GM21786 (cell line): Measurements from ENCODE around the gene XDH.

ENCODE experiments used
- ATAC-seq: cut with Tn5 transposase; IDR thresholded peaks from one replicate; pipeline ENCODE4 v1.9.1; 2021; ENCODE audit not compliant: unreplicated experiment

Gene XDH

DNA sequence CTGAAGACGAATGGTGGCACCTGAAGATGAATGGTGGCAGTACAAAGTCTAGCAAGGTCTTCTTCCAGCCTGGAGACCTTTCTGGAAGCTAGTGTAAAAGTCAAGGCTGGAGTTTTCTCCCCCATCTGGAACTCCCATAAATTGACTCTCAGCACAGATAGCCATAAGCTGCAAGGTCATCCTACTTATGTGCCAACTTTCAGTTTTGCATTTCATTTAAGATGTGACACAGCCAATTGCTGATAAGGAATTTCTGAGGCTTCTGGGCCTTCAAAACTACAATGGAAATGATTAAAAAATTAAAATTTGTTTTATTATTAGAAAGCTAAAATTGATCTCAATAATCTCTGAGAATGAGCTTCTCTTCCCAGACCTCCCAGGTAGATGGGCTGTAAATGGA is 10.2 kb downstream of the XDH start:
- ATAC-seq = no peak

DNA sequence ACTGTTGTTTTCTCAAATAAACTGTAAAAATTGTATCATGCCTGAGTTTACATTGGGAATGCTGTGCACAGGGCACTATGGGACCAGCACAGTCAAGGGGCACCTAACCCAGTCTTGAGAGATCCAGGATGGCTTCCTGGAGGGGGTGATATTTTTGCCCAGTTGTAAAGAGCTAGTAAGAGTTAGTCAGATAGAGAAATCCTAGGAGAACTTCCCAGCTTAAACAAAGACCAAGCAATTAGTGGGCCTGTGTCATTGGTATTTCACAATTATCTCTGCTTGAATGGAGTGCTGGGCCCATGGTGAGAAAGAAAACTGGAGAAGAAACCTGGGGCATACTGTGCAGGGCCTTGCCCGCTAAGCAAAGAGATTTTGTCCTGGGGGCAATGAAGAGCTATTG is 12.2 kb downstream of the XDH start:
- ATAC-seq = no peak

DNA sequence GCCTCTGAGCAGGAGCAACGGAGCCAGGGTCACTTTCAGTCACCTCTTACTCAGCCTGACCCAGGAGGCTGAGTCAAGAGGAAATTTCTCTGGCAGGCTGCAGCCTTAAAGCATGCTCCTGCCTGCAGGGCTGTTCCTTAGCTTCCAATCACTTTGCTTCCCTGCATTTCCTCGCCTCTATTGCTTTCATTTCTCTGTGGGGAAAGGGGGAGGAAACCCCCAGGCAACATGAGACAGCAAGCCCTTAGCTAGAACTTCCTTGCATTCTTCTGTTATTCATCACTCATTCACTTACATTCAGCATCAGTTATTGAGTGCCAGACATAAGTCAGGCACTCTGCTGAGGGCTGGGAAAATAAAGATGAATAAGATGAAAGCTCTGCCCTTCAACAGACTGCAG is 13.0 kb downstream of the XDH start:
- ATAC-seq = no peak

DNA sequence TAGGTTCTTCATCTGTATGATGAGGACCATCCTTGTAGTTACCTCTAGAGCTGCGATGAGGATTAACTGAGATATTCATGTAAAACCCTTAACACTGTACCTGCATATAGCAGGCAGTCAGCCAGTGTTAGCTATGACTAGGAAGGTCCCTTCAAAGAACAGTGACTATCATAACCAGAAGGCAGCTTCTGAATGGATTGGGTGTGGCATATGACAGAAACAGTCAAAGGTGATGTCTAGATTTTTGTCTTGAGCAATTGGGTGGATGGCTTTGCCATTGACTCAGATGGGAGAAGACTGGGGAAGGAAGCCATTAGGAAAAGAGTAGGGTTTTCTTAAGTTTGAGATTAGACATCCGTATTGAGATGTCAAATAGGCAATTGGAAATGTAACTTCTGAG is 15.7 kb downstream of the XDH start:
- no peak for ATAC-seq

DNA sequence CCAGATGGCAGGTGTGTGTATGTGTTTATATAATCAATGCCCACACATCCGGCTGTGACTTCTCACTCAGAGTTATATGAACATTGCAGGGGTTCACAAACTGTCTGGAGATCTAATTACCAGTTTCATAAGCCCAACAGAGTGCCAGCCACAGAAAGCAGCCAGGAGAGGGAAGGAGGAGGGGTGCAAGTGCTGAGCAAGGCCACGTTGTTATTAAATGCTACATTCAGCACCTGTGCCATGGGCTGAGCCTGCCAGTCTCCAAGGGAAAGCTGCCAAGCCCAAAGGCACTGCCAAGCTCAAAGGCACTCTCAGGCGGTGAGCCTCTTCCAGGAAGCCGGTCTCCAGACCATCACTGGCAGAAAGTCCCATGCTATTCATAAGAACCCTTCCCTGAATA is 17.4 kb downstream of the XDH start:
- ATAC-seq = no peak

DNA sequence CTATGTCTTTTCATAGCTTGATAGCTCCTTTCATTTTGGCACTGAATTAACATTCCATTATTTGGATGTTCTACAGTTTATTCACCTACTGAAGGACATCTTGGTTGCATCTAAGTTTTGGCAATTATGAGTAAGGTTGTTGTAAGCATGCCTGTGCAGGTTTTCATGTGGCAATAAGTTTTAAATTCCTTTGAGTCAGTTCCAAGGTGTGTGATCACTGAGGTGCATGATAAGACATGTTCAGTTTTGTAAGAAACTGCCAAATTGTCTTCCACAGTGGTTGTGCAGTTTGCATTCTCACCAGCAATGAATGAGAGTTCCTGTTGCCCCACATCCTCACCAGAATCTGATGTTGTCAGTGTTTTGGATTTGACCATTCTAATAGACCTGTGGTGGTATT is 24.2 kb downstream of the XDH start:
- no peak for ATAC-seq

DNA sequence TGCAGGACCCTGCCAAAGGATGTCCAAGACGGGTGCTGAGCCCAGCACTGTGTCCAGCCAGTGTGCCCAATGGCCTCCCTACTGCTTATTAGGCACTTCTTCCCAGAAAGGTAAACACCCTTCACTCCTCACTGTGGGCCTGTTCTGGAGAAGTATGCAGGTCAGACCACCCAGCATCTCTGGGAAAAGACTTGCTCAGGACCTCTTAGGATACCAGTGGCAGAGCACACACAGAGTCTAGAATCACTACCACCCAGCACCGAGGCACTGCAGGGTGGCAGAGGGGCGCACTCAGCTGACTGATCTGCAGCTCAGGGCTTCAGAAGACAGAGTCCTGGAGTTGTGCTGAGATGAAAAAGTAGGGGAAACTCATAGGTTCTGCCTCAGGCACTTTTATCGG is 25.8 kb downstream of the XDH start:
- no peak for ATAC-seq

DNA sequence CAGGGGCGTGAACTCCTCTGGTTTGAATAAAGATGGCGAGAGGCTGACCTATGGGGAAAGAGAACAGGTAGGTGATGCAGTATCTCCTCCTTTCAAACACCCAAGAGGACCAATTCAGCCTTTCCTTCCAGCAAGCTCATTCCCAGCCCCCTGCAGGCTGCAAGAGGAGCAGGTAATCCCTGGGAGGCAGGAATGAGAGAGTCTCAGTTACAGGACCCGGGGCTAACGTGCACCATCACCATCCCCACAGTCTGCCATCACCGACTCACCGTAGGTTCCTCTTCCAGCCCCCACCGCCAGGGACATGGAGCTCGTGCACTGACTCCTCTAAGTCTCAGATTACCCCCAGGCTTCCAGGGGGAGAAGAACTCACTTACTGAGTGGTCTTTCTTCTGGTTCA is 26.7 kb downstream of the XDH start:
- no peak for ATAC-seq

DNA sequence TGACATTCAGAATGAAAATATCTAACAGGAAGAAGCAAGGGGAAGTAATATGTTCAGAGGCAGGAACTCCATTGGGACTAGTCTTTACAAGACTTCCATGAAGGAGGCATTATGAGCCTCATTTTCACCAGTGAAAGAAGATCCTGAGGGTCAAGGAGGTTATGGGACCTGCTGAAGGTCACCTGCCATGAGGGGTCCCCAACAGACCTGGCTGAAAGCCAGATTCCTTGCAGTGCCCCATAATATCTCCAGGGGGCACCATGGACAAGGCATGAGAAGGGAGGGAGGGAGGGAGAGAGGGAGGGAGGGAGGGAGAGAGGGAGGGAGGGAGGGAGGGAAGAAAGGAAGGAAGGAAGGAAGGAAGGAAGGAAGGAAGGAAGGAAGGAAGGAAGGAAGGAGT is 27.9 kb downstream of the XDH start:
- no peak for ATAC-seq

DNA sequence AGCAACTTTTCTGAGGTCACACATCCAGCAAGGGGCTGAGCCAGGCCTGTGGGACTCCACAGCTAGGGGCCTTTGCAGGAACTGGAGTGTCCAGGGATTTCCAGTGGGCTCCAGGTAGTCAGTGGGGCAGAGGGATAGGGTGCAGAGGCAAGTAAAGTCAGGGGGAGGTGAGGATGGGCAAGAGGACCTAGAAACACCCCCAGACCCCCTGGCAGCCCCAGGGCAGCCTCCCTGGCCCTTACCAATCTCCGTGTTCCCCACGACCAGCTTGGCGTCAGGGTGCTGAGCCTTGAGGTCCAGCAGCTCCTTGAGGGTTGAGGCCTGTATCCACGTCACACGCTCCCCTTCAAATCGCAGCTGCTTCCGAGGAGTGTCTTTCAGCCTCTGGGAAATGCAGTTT is 28.4 kb downstream of the XDH start:
- ATAC-seq = no peak

DNA sequence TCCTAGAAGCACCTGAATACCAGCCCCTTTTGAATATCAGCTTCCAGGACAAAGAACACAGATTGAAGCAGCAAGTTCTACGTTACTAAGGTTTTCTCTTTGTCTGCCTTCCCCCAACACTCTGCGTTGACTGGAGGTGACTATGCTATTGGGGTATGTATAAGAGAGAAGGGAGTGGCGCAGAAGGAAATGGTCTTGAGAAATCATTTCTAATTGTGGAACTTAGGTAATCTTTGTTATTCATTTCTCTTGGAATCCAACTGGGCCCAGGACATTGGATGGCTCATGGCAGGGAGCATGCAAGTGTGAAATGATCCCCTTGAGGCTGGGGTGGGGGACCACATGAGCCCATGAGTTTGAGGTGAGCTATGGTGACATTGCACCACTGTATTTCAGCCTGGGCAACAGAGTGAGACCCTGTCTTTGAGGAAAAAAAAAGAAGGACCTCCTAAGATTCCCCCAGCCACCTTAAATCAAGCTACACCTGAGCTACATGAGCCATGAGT is 29.7 kb downstream of the XDH start:
- no peak for ATAC-seq

DNA sequence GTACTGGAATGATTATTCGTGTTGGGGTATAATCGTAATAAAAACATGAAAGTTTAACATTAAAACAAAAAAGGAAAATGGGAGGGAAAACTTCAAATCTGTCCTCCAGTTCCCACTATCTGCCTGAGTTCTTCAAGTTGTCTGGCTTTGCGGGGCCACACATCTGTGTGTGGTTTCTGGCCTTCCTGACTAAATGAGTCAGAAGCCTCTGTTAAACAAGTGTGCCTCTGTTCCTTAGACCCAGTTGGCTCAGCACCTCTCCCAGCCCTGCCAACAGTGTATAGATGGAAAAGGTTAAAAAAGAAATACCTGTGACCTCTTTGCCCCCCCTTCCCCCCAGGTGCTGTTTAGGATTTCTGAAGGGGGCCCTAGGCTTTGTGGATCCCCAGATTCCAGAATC is 30.2 kb downstream of the XDH start:
- ATAC-seq = no peak

DNA sequence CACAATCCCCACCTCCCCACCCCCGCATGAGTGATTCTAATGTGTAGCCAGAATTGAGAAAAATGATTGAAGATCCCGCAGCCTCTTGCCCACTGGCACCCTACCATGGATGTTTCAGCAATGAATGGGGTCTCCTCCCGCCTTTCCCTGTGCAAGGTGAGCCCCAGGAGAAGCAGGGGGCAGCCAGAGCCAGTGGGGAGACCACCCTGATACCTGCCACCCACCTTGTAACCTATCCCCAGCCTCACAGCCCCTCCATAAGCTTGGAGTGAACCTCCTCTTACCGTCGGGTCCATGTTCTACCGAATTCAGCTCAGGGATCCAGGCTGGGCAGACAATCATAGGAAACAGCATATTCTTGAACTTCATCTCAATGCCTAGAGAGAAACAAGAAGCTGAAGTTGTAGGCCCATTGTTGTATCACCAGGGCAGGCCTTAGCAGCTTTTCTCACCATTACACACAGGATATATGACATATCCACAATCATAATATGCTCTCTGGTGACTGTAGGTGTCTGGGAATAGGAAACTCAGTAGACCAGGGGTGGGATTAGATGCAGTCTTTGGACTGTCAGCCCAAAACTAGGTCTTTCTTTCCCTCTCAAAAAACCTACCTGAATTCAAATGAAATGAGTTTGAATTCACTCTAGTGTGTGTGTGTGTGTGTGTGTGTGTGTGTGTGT is 30.9 kb downstream of the XDH start:
- ATAC-seq = no peak

DNA sequence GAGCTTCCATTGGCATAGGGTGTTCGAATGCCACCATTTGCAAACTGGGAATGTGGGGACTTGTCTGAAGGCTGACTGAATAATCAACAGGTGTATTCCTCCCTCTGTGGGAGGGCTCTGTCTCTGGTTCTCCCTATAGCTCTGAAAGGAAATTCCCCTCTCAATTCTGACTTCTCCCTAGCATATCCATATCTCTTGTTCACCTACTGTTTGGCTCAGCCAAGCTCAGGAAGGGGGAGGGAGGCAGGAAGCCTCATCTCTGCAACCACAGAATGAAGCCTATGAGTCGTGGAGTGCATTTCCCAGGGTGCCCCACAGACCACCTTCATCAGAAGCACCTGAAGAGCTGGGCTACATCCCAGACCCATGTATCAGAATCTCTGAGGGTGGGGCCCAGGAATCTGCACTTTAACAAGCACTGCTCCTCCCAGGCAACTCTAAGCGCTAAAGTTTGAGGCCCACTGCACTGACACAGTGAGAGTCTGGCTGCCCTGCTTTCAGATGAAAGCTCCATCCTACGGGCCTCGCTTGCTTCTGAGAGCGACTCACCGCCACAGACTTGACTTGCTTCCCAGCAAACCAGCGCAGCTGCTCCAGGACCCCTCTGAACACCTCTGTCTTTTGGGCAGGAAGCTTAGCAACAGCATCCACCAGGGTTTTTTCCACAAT is 32.0 kb downstream of the XDH start:
- no peak for ATAC-seq

DNA sequence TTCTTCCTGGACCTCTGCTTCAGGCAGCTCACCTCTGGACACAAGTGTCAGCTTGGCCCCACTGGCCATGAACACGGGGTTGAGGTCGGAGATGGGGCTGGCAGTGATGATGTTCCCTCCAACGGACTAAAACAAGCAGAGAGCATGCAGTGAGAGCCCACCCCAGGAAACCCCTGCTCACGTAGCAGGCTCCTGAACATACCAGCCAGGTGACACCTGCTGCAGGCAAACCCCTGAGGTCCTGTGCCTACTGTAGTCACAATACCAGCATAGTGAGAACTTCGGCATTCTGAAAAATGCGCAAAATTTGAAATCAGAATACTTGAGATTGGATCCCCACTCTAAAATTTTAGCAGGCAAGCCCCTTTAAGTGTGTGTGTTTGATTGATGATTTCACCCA is 32.9 kb downstream of the XDH start:
- no peak for ATAC-seq

DNA sequence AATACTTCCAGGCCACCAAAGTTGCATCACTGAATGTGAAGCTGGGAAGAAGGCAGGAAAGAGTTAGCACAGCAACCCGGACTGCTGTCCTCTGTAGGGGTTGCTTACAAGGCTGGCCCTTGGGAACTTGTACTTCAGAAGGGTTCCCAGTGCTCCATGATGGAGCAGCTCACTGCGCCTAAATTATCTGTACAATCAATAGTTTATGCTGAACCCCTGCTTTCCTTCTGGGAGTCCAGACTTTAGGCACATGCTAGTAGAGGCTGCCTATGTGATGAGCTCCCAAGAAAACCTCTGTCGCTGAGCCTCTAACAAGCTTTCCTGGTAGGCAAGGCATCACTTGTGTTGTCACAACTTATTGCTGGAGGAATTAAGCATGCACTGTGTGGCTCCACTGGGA is 34.3 kb downstream of the XDH start:
- ATAC-seq = no peak

DNA sequence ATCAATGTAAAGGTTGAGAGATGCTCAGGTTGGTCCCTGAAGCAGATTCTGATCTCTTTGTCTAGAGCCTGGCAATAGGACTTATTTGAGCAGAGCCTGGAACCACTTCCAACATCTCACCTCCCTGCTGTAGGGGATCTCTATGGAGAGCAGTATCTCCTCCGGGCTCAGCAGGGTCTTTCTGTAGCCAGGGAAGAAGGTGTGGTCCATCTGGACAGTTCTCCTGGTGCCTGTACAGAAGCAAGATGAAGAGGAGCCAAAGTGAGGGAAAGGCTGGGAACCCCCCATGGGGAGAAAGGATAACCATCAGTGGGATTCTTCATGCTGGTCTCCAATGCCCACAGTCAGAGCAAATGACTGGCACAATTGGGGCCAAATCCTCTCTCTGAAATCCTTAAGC is 34.8 kb downstream of the XDH start:
- ATAC-seq = no peak

DNA sequence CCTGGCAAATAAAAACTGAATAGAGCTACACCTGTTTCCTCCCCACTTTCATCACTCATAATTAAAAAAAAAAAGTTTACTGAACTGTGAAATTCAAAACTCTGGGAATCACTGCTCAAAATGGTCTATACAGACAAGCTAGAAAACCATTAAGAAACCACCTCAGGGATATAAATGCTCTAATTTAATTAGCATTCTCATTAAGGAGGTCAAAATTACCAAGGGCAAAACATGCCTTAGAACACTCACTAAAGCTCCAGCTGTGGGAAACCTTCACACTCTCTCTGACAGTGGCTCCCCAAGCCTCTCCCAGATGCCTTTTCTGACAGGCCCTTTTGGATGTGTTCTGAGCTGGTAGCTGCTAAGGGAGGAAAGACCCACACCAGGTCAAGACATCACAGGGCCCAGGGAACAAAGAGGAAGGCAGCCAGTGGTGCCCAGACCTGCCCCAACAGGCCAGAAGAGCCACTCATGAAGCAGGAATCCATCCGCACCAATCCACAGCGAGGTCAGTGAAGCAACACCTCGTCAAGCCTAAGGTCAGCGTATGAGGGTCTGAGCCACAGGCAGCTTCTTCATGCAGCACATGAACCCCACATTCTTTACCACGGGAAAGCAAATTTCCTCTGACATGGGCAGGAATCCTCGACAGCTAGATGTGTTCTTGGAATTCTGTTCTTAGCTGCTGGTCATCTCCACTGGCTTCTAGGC is 35.6 kb downstream of the XDH start:
- ATAC-seq = no peak

DNA sequence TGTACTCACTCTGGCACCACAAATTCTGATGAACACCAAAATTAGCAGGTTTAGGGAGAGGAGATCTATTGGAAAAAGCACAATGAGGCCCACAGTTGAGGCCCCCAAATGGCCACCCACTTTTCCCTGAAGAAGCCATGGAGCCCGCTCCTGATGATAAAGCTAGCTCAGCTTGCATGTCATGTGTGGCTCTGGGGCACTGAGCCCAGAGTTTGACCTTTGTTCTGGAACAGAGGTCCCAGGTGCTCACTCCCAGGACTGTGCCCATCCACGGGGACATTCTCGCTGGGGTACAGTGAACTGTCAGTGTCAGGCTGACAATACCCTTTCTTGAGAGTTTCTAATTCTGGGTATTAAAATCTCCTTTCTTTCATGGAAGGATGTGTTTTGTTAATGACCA is 36.2 kb downstream of the XDH start:
- ATAC-seq = no peak

DNA sequence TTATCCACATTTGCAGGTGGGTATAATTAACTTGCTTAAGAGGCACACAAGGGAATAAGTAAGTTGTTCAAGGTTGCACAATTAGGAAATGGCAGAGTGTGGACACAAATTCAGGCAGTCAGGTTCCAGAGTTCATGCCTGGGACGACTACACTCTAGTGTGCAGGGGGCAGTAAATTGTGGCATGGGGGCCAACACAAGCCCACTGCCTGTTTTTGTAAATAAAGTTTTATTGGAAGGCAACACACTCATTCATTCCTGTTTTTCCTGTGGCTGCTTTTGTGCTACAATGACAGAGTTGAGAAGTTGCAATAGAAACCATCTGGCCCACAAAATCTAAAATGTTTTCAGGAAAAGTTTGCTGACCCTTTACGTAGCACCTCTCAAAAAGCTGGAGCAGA is 41.4 kb downstream of the XDH start:
- ATAC-seq = no peak

DNA sequence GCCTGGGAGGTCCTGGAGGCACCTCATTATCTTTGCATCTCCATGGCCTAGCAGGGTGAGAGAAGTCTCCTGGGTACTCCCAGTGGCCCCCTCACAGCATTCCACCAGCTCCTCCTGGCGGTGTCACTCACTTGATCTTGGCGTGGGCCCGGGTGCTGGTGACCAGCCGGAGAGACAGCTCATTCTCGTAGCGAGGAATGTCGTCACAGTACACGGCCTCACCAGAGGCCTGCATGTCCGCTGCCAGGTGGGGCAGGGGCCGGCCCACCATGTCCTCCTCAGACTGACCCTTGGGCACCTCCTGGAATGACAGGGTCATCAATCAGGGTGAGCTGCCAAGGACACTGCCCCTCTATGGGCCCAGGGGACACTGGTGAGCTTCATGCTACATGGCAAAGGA is 42.4 kb downstream of the XDH start:
- no peak for ATAC-seq

DNA sequence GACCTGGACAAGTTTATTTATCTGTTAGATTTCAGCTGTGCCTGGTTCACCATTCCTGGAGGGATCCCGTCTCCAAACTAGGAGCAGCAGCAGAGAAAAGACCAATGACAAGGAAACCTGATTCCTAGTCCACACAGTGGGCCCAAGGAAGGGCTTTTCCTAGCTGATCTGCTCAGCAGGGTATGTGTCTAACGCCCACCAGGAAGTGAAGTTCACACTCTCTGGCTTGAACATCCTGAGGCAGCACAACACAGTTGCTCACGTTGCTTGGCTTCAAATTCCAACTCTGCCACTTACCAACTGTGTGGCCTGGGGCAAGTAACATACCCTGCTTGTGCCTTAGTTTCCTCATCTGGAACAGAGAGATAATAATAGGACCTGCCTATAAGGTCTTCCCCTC is 42.9 kb downstream of the XDH start:
- no peak for ATAC-seq
